Type B pancreatic cell (in vitro differentiated cells): ENCODE results near the gene TENM3. TPM values are rescaled to one million over a fixed set of nuclear protein-coding genes. Genes with fewer than 3 reads are reported as not detected.

Source experiments
- DNase-seq: peaks from one replicate; pipeline ENCODE4 v3.0.0; 2021; ENCODE audit warnings: mixed read lengths; ENCODE audit not compliant: unreplicated experiment; ENCODE audit errors: extremely low spot score
- H3K27ac Mint-ChIP-seq: 2 replicates; pipeline ENCODE4 v1.8.0; 2021; ENCODE audit warnings: mild to moderate bottlenecking, mixed read lengths
- H3K27me3 Mint-ChIP-seq: 2 replicates; pipeline ENCODE4 v1.8.0; 2021; ENCODE audit warnings: mixed read lengths
- H3K36me3 Mint-ChIP-seq: 2 replicates; pipeline ENCODE4 v1.8.0; 2021; ENCODE audit warnings: mixed read lengths
- H3K4me1 Mint-ChIP-seq: one replicate; pipeline ENCODE4 v1.8.0; 2021; ENCODE audit warnings: mixed read lengths; ENCODE audit not compliant: unreplicated experiment
- H3K4me3 Mint-ChIP-seq: 2 replicates; pipeline ENCODE4 v1.8.0; 2021; ENCODE audit warnings: mild to moderate bottlenecking, mixed read lengths
- H3K9me3 Mint-ChIP-seq: 2 replicates; pipeline ENCODE4 v1.8.0; 2021; ENCODE audit warnings: mixed read lengths
- total RNA-seq: library from RNA; stranded (reverse); gene quantifications from 2 replicates; pipeline ENCODE4 v1.2.1, GENCODE V29; 2021; ENCODE audit warnings: low replicate concordance
- TF ChIP-seq, protein P1 (sequence below): fragments of 200-600 bp; sonication (generic); conservative IDR thresholded peaks from 2 replicates; pipeline ENCODE4 v1.5.0; 2021; ENCODE audit warnings: antibody characterized with exemption, mild to moderate bottlenecking

TENM3 gene
- total RNA-seq, 1 donor from 2014 or later, result 73.5 TPM

DNA sequence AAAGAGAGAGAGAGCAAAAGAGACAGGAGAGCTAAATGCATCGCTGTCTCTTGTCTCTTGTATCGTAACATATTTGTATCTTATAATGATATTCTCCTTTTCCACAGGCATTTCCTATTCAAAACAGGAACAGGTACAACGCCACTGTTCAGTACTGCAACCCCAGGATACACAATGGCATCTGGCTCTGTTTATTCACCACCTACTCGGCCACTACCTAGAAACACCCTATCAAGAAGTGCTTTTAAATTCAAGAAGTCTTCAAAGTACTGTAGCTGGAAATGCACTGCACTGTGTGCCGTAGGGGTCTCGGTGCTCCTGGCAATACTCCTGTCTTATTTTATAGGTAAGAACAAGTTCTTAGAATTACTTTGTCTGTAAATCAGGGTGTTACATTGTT is 385.3 kb downstream of the TENM3 start:
- Mint-ChIP-seq H3K36me3 (peaks cover 23% of the 10 kb centered on the region), H3K27me3 (no peaks in the 10 kb centered on the region), H3K4me1 (no peaks in the 10 kb centered on the region), H3K27ac (no peak overlapping the region), H3K4me3 (no peak overlapping the region), H3K9me3 (no peaks in the 10 kb centered on the region)
- TF ChIP-seq, protein P1, sequence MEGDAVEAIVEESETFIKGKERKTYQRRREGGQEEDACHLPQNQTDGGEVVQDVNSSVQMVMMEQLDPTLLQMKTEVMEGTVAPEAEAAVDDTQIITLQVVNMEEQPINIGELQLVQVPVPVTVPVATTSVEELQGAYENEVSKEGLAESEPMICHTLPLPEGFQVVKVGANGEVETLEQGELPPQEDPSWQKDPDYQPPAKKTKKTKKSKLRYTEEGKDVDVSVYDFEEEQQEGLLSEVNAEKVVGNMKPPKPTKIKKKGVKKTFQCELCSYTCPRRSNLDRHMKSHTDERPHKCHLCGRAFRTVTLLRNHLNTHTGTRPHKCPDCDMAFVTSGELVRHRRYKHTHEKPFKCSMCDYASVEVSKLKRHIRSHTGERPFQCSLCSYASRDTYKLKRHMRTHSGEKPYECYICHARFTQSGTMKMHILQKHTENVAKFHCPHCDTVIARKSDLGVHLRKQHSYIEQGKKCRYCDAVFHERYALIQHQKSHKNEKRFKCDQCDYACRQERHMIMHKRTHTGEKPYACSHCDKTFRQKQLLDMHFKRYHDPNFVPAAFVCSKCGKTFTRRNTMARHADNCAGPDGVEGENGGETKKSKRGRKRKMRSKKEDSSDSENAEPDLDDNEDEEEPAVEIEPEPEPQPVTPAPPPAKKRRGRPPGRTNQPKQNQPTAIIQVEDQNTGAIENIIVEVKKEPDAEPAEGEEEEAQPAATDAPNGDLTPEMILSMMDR, result no peak
- no peak for DNase-seq

DNA sequence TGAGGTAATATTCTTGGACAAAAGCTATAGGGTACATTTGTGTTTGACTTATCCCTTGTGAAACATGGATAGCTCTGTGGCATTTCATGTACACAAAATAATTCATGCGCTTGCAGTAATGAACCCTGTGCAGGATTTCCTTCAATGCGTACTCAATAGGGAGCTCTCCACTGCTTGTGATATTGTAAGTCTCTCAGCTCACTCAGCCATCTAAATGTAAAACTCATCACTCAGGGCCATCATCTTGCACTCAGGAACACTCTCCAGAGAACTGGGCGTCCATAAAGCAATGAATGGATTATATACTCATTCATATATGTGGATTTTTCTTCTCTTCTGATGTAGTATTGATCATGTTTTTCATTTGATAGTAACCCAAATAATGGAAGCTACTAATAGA is 385.9 kb downstream of the TENM3 start:
- TF ChIP-seq, protein P1, result no peak
- Mint-ChIP-seq H3K27me3 (no peaks in the 10 kb centered on the region), H3K4me3 (no peak overlapping the region), H3K4me1 (no peaks in the 10 kb centered on the region), H3K27ac (no peak overlapping the region), H3K9me3 (no peaks in the 10 kb centered on the region), H3K36me3 (peaks cover 23% of the 10 kb centered on the region)
- DNase-seq, result no peak

DNA sequence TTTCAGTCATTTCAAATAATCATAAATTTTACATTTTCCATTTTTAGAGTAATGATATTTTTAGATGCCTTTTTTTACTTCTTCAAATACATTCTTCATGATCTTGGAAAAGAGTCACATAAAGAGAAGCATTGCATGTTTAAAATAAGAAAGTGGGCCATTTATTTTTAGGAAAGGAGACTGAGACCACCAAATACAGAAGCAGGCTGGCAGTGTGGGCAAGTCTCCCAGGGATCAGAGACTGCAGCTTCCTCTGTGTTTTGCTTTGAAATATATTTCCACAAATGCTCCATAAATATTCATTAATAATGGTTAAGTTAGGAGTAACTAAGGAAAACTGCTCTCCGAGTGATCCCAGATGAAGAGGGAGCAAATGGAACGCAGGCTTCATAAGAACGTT is 397.3 kb downstream of the TENM3 start:
- TF ChIP-seq, protein P1, result no peak
- H3K9me3 Mint-ChIP-seq, result peaks cover 6% of the 10 kb centered on the region
- DNase-seq, result no peak
- no peaks in the 10 kb centered on the region for H3K27me3 Mint-ChIP-seq
- H3K36me3 Mint-ChIP-seq, result peaks cover 8% of the 10 kb centered on the region
- H3K27ac Mint-ChIP-seq, result peak overlapping the region; percentile 61
- H3K4me3 Mint-ChIP-seq, result no peak overlapping the region
- no peaks in the 10 kb centered on the region for H3K4me1 Mint-ChIP-seq

DNA sequence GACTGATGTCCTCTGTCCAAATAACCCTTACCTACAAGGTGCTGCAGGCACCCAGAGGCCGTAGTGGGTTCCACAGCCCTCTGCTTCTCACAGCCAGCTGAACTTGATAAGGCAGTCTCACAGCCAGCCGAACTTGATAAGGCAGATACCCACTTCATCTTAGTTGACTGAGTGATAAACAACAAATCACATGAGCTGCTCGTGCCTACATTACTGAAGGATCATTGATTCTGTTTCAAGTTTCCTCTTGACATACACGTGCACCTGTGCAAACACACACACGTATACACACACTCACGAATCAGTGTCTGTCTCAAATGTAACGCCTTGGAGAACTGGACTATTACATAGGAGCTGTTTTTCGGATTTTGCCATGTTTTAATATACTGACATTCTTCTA is 397.7 kb downstream of the TENM3 start:
- no peak overlapping the region for H3K4me3 Mint-ChIP-seq
- H3K9me3 Mint-ChIP-seq, result peaks cover 10% of the 10 kb centered on the region
- H3K27me3 Mint-ChIP-seq, result no peaks in the 10 kb centered on the region
- H3K4me1 Mint-ChIP-seq, result no peaks in the 10 kb centered on the region
- TF ChIP-seq, protein P1, result no peak
- H3K36me3 Mint-ChIP-seq, result peaks cover 9% of the 10 kb centered on the region
- no peak for DNase-seq
- H3K27ac Mint-ChIP-seq, result peak overlapping the region; percentile 61

DNA sequence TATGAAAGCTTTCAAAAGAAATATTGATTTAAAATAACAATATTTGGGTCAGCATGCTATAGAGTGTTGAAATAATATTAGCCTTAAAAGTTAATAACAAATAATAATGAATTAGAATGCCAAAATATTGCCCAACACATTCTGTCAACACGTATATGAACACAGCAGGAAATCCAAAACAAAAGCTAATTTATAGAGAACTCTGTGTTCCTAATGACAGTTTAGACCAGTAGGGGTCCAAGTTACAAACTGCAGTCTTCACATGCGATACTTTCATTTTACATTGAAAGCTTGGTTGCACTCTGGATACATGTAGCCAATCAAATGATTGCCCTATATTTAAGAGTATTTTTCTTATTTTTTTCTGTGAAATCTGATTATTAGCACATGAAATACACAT is 399.6 kb downstream of the TENM3 start:
- H3K36me3 Mint-ChIP-seq, result peaks cover 20% of the 10 kb centered on the region
- H3K9me3 Mint-ChIP-seq, result peaks cover 13% of the 10 kb centered on the region
- TF ChIP-seq, protein P1, result peak; percentile 65
- no peak overlapping the region for H3K27ac Mint-ChIP-seq
- H3K4me1 Mint-ChIP-seq, result no peaks in the 10 kb centered on the region
- H3K27me3 Mint-ChIP-seq, result no peaks in the 10 kb centered on the region
- no peak overlapping the region for H3K4me3 Mint-ChIP-seq
- no peak for DNase-seq
